ENCODE results near the gene NAA15.
"Not testable (repeated sequence)": the region's sequence is repeated elsewhere in the genome, so short reads cannot be mapped to it uniquely, and the experiment has no call there.

Gene NAA15

DNA sequence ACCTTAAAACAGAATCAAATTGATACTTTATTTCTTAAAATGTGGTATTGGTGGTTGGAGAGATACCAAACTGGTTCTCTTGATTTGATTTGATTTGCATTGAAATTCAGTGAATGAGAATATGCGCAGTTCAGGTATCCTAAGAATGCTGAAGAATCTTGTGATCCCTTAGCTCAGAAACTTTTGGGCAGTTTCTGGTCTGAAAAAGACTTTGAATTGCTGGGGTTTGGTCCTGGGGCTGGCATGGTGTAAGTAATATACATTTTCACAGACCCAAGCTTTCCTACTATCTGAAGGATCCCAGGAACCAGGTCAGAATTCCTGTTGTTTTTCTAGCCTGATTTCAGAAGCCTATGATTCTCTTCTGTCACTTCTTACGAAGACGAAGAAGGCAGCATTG lies 159.3 kb downstream of the NAA15 start:
- H3K4me3 ChIP-seq (ENCODE audit: low read depth, low read length), result no peak overlapping the region
- in situ Hi-C loops (cut with HindIII; ENCODE audit: low sequenced_read_pairs), result no loop called here
- DNase-seq (ENCODE audit: low read depth), result no peak
- no peak for TF ChIP-seq CTCF (IDR thresholded peaks at IDR 0.05; ENCODE audit: low read depth, low read length, missing control alignments)

GRCh38 chr4:139461022-139461628 lies 159.8 kb downstream of the NAA15 start:
- in situ Hi-C loops (cut with HindIII; ENCODE audit: low sequenced_read_pairs), result no loop called here
- no peak for TF ChIP-seq CTCF (IDR thresholded peaks at IDR 0.05; ENCODE audit: low read depth, low read length, missing control alignments)
- H3K4me3 ChIP-seq (ENCODE audit: low read depth, low read length), result no peak overlapping the region
- no peak for DNase-seq (ENCODE audit: low read depth)

GRCh38 chr4:139464512-139464911 lies 163.2 kb downstream of the NAA15 start:
- H3K4me3 ChIP-seq (ENCODE audit: low read depth, low read length); DNase-seq (ENCODE audit: low read depth); in situ Hi-C loops (cut with HindIII; ENCODE audit: low sequenced_read_pairs): not testable (repeated sequence)

DNA sequence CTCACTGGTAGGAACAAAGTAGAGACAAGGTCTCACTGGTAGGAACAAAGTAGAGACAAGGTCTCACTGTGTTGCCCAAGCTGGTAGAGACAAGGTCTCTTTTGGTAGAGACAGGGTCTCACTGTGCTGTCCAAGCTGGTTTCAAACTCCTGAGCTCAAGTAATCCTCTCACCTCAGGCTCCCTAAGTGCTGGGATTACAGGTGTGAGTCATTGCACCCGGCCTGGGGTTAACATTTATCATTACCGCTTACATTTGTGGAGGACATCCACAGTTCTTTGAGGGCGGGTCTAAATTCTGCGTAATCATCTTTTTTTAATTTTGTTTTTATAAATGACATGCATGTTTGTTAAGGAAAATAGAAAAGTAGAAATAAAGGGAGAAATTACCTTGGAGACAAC lies 164.6 kb downstream of the NAA15 start:
- no peak for DNase-seq (ENCODE audit: low read depth)
- in situ Hi-C loops (cut with HindIII; ENCODE audit: low sequenced_read_pairs), result no loop called here
- no peak overlapping the region for H3K4me3 ChIP-seq (ENCODE audit: low read depth, low read length)
- no peak for TF ChIP-seq CTCF (IDR thresholded peaks at IDR 0.05; ENCODE audit: low read depth, low read length, missing control alignments)

GRCh38 chr4:139468756-139469155 lies 167.5 kb downstream of the NAA15 start:
- DNase-seq (ENCODE audit: low read depth); H3K4me3 ChIP-seq (ENCODE audit: low read depth, low read length); in situ Hi-C loops (cut with HindIII; ENCODE audit: low sequenced_read_pairs): not testable (repeated sequence)

GRCh38 chr4:139469216-139469615 lies 167.9 kb downstream of the NAA15 start:
- in situ Hi-C loops (cut with HindIII; ENCODE audit: low sequenced_read_pairs), result no loop called here
- DNase-seq (ENCODE audit: low read depth), result no peak
- no peak for TF ChIP-seq CTCF (IDR thresholded peaks at IDR 0.05; ENCODE audit: low read depth, low read length, missing control alignments)
- H3K4me3 ChIP-seq (ENCODE audit: low read depth, low read length), result no peak overlapping the region
